Activated CD8-positive, alpha-beta T cell treated with anti-CD3 and anti-CD28 coated beads for 36 hours (primary cell): ENCODE results near the gene HHIPL1. TPM values are rescaled to one million over a fixed set of nuclear protein-coding genes. Genes with fewer than 3 reads are reported as not detected.

Experiments used
- ATAC-seq: fragments of 200-7000 bp; cut with Tn5 transposase; one replicate; pipeline ENCODE4 v1.10.0; 2021; ENCODE audit warnings: mild to moderate bottlenecking, moderate library complexity
- CTCF ChIA-PET: fragments of 350-600 bp; sonication (Branson Sonifier 250); formaldehyde crosslinking; loops from one replicate; lab custom pipeline; 2021; ENCODE audit warnings: antibody characterized with exemption; lab: Charles Lee
- POLR2A ChIA-PET: fragments of 350-600 bp; sonication (Branson Sonifier 250); formaldehyde crosslinking; loops from one replicate; lab custom pipeline; 2021; ENCODE audit warnings: antibody characterized with exemption; lab: Charles Lee
- DNase-seq: peaks from one replicate; pipeline ENCODE4 v3.0.0-alpha.2; 2020
- H3K27ac Mint-ChIP-seq: one replicate; pipeline ENCODE4 v1.8.0; 2021; ENCODE audit warnings: mild to moderate bottlenecking, mixed read lengths
- H3K27me3 Mint-ChIP-seq: one replicate; pipeline ENCODE4 v1.8.0; 2021; ENCODE audit warnings: mixed read lengths
- H3K36me3 Mint-ChIP-seq: one replicate; pipeline ENCODE4 v1.8.0; 2021; ENCODE audit warnings: low read depth, mixed read lengths
- H3K4me1 Mint-ChIP-seq: one replicate; pipeline ENCODE4 v1.8.0; 2021; ENCODE audit warnings: low read depth, mixed read lengths
- H3K4me3 Mint-ChIP-seq: one replicate; pipeline ENCODE4 v1.8.0; 2021; ENCODE audit warnings: mild to moderate bottlenecking, moderate library complexity, mixed read lengths
- H3K9me3 Mint-ChIP-seq: one replicate; pipeline ENCODE4 v1.8.0; 2021; ENCODE audit warnings: mixed read lengths
- CTCF ChIP-seq: fragments of 200-600 bp; IDR thresholded peaks from one replicate; pipeline ENCODE4 v1.8.0; 2022; ENCODE audit warnings: antibody characterized with exemption, mild to moderate bottlenecking
- intact Hi-C: fragments of 100-400 bp; cut with micrococcal nuclease; formaldehyde crosslinking; loops from one replicate; pipeline ENCODE4 v1.10.0; 2022
- total RNA-seq, 2 experiments: library from RNA; stranded (reverse); gene quantifications; one replicate each; pipeline ENCODE4 v1.2.3, GENCODE V29; 2021

HHIPL1 gene
- total RNA-seq, 2 experiments from 2014 or later = 0.05 to 0.07 TPM

DNA sequence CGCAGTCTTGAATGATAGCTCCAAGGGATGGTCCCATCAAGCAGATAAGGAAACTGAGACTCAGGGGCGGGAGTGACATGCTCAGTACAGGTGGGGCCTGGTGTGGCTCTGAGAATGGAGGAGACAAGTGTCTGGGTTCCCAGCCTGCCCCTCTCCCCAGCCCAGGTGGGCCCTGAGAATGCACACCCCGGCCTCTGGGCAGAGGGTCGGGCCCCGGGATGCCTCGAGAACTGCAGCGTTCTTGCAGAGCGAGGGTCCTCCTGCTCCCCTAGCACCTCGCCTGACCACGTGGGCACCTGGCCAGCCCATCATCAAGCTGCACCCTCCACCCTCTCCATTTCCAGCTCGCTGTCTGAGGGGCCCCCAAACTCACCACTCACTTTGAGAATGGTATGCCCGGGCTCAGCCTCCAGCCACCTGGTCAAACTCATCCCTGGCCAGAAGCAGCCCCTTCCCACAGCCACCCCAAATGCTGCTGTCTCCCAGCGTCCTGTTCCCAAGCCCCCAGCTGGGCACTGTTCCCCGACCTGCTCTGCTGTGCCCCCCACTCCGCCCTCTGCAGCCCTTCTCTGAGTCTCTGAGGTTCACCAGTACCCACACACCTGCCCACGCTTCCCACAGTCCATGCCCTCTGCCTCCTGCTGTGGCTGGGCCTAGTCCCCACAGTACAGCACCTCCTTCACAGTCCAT lies 83.4 kb downstream of the HHIPL1 start:
- intact Hi-C loops = no loop called here
- Mint-ChIP-seq H3K27ac (no peak overlapping the region), H3K4me3 (no peak overlapping the region), H3K27me3 (peaks cover 21% of the 10 kb centered on the region), H3K4me1 (no peaks in the 10 kb centered on the region), H3K9me3 (no peaks in the 10 kb centered on the region), H3K36me3 (no peaks in the 10 kb centered on the region)
- ChIA-PET POLR2A (no interaction called here), CTCF (interaction anchor here (1.3 to 2.6 kb wide), 2 partner anchors 23 to 159 kb away, joined by 3 to 29 read pairs; no protein-coding TSS in a partner anchor)
- DNase-seq = no peak
- TF ChIP-seq CTCF = no peak
- no peak for ATAC-seq

GRCh38 chr14:99728981-99729451 lies 84.1 kb downstream of the HHIPL1 start:
- CTCF ChIA-PET = interaction anchor here (0.9 to 2.6 kb wide), 10 partner anchors 8 to 163 kb away, joined by 3 to 29 read pairs (median 4); no protein-coding TSS in a partner anchor
- H3K27me3 Mint-ChIP-seq = peaks cover 25% of the 10 kb centered on the region

More at GRCh38 chr14:99728981-99729451, 84.1 kb downstream of the HHIPL1 start:
- no peaks in the 10 kb centered on the region for H3K4me1 Mint-ChIP-seq
- H3K36me3 Mint-ChIP-seq = no peaks in the 10 kb centered on the region
- no peaks in the 10 kb centered on the region for H3K9me3 Mint-ChIP-seq
- ATAC-seq (no peak), DNase-seq (no peak)
- intact Hi-C loops = no loop called here
- no peak overlapping the region for H3K4me3 Mint-ChIP-seq
- POLR2A ChIA-PET = no interaction called here
- H3K27ac Mint-ChIP-seq = no peak overlapping the region
- TF ChIP-seq CTCF = no peak

Other genes with a start within 250 kb of the HHIPL1 start
- gene SETD3, start 164.3 kb upstream of the HHIPL1 start, total RNA-seq = 10 to 100 TPM; 49.9 to 50.7 TPM
- 10 to 100 TPM; 90.2 to 98.8 TPM for gene CCNK, start 163.7 kb upstream of the HHIPL1 start, total RNA-seq
- gene CCDC85C, start 40.9 kb upstream of the HHIPL1 start, total RNA-seq = 1 to 10 TPM; 6.8 to 7.9 TPM
- gene CYP46A1, start 39.2 kb downstream of the HHIPL1 start, total RNA-seq = under 1 TPM; 0.16 to 0.20 TPM
- under 1 TPM; 0.56 to 0.70 TPM for gene EML1, start 148.3 kb downstream of the HHIPL1 start, total RNA-seq